HG03095 (cell line): ENCODE measurements around the gene PLXNA4.

ENCODE experiments used
- ATAC-seq: cut with Tn5 transposase; IDR thresholded peaks from one replicate; pipeline ENCODE4 v1.9.1; 2021; ENCODE audit warnings: moderate library complexity; ENCODE audit not compliant: unreplicated experiment

Gene PLXNA4

GRCh38 chr7:132564849-132565248 is 11.4 kb downstream of the PLXNA4 start:
- no peak for ATAC-seq

GRCh38 chr7:132564090-132564489 is 12.2 kb downstream of the PLXNA4 start:
- ATAC-seq, result no peak

- ATAC-seq, result no peak
Measured at GRCh38 chr7:132562690-132563089, 13.6 kb downstream of the PLXNA4 start.

DNA sequence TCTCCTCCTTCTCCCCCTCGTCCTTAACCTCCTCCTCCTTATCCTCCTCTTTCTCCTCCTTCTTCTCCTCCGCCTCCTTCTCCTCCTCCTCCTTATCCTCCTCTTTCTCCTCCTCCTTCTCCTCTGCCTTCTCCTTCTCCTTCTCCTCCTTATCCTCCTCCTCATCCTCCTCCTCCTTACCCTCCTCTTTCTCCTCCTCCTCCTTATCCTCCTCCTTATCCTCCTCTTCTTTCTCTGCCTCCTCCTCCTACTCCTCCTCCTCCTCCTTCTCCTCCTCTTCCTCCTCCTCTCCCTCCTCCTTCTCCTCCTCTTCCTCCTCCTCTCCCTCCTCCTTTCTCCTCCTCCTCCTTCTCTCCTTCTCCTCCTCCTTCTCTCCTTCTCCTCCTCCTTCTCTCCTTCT is 14.5 kb downstream of the PLXNA4 start:
- no peak for ATAC-seq

DNA sequence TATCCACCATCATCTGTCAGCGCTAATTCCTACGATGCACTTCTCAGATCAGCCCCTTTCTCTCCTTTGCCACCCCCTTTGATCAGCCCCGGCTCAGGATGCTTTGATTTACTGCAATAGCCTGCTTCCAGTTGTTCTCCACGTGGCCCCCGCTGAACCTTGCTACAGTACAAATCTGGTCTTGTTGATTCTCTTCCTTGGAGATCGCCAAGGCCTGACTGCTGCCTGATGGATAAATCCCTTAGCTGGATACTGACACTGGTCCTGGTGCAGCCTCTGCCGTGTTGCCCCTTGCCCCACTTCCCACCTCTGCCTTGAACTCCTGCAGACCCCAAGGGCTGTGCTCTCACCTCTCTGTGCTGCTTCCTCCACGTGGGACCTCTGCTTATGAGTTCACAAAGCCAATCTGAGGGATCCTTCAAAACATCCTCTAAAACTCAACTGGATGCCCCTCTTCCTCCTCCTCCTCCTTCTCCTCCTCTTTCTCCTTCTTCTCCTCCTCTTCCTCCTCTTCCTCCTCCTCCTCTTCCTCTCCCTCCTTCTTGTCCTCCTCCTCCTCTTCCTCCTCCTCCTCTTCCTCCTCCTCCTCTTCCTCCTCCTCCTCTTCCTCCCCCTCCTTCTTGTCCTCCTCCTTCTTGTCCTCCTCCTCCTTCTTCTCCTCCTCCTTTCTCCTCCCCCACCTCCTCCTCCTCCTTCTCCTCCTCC is 15.3 kb downstream of the PLXNA4 start:
- ATAC-seq, result no peak

DNA sequence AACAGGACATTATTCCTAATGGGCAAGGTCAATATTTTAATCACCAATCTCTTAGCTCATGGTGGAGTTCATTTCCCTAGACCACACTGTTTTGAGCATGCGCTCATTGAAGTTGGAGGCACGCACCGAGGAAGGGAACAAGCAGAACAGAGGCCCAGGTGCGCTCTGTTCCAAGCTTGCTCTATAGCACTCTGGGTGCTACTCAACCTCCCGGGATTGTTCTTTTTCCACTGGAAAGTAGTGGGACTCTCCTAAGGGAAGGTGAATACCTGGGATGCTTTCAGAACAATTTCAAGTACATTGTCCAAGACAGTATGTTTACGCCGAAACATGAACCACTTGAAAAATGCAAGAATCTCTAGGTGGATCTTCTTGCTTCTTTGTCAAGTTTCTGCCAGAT is 16.2 kb downstream of the PLXNA4 start:
- no peak for ATAC-seq

DNA sequence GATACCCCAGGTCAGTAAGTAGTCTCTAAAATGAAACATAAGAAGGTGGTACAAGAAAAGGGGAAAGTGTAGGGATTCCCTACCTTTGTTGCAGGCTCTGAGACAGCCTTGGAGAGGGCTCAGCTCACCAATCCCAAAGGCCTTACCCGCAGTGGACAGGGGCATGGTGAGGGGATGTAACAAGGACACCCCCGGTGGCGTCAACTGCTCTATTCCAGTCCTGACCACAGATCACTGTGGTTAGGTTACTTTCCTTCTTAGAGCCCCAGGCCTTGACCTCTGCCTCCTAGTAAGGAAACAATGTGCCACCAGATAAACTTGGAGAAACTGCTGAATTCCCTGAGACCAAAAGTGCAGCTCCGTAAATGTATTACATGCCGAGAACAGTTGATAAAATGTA is 17.5 kb downstream of the PLXNA4 start:
- no peak for ATAC-seq

DNA sequence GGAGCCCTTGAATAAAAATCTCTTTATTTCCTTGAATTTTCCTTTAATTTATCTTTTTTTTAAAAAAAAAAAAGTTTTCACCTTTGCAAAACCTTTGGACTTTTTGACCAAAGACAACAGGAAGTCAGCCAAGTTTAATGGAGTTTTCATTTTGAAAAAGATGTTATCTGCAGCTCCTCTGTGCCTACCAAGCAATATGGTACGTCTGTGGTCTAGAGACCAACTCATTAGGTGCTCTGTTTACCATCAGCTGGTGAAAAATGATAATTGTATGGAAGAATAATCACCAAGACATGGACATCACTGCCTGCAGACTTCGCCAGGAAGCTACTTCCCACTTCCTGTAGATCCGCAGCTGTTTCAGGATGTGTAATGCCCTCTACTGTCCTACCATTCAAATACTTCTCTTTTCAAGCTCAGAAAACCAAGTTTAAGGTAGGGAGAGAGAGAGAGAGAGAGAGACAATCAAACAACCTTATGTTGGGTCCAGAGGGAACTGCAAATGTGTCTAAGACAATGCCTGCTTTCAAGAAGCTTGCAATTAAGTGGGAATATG is 18.7 kb downstream of the PLXNA4 start:
- ATAC-seq, result no peak

GRCh38 chr7:132554446-132554845 is 21.8 kb downstream of the PLXNA4 start:
- ATAC-seq, result no peak

DNA sequence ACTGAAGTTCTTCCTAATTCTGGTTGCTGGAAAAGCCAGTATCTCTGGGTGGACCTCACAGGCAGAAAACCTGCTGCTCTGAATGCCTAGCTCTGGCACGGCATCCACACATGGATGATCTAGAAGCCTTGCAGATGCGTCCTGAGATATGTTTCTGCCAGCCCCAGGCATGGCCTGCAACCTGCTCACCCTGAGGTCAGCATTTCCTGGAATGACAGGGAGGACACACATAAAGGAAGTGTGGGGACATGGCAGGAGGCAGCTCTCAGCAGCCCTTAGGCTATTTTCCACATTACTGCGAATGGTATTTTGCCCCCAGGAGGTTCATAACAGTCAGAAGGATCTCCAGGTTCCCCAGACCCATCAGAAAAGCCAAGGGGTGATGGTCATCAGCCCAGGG is 23.2 kb downstream of the PLXNA4 start:
- no peak for ATAC-seq

DNA sequence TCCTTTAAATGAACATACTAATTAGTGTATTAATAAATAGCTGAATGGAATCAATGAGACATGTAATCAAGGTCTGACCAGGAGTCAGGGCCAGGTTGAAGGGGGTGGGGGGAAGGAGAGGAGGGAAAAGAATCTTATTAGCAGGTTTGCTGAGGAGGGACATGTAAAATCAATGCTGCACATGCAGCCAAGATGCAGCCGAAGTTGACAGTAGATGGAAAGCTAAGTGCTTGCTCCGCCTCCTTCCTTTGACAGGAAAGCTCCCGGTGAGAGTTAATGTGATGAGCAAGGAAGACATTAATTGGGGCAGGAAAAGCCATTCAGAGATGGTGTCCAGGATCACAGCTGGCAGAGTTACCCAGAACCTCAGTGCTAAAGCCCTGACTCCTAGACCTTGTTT is 24.4 kb downstream of the PLXNA4 start:
- ATAC-seq, result no peak

GRCh38 chr7:132551439-132551838 is 24.8 kb downstream of the PLXNA4 start:
- ATAC-seq, result no peak

DNA sequence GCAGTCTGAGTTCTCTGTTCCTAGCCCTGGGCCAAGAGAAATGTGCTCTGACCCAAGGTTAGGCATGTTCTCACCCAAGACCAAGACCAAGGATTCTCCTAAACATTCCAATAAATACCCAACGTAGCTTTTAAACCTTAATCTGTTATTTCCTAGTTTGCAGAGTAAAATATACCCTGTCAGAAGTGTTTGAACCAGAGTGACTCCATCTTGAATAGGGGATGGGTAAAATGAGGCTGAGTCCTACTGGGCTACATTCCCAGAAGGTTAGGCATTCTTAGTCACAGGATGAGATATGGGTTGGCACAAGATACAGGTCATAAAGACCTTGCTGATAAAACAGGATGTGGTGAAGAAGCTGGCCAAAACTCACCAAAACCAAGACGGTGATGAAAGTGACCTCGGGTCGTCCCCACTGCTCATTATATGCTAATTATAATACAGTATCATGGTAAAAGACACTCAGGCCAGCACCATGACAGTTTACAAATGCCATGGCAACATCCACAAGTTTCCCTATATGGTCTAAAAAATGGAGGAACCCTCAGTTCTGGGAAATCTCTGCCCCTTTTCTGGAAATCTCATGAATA is 27.7 kb downstream of the PLXNA4 start:
- no peak for ATAC-seq

GRCh38 chr7:132547821-132548220 is 28.4 kb downstream of the PLXNA4 start:
- ATAC-seq, result no peak

- no peak for ATAC-seq
Measured at GRCh38 chr7:132546366-132547127, 29.7 kb downstream of the PLXNA4 start.

DNA sequence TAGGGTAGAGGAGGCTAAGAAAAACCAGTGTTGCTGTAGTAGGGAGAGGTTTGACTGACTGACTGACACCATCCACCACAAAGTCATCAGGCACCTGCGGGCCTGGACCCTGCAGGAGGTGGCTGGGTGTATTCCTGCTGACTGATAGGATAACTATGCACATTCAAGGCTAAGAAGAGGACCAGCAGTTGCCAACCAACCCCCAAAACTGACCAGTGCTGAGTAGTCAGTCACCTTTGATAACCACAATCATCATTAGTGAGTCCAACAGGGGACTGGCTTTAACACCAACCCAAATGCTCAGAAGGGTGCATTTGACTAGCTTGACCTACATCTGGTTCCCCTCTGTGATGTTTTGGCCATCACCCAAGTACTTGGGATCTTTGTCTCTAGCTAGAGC is 30.5 kb downstream of the PLXNA4 start:
- ATAC-seq, result no peak

DNA sequence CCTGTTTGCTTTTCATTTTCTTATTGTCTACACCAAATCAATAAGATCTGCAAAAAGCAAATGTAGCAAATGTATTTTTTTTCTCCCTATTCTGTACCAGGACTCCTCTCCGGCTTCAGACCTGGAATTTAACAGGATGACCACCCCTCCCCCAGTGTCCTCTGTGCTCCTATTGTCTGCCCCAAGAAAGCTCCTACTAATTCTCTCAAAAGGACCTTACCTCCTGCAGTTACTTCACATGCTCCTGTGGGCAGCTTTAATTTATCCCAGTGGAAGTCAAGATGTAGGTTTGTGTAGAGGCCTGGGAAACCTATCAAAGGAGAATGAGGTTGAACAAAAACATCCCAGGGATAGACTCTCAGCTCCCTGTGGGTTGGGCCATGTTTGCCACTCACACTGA is 31.3 kb downstream of the PLXNA4 start:
- no peak for ATAC-seq

- no peak for ATAC-seq
Measured at GRCh38 chr7:132544025-132544424, 32.2 kb downstream of the PLXNA4 start.

- no peak for ATAC-seq
Measured at GRCh38 chr7:132542895-132543294, 33.4 kb downstream of the PLXNA4 start.

- ATAC-seq, result no peak
Measured at GRCh38 chr7:132541656-132542055, 34.6 kb downstream of the PLXNA4 start.

GRCh38 chr7:132537456-132538145 is 38.7 kb downstream of the PLXNA4 start:
- no peak for ATAC-seq
